H1 (cell line): ENCODE results near the gene SLC39A11. TPM values are rescaled to one million over a fixed set of nuclear protein-coding genes. Genes with fewer than 3 reads are reported as not detected.

ENCODE experiments used
- ATF2 ChIP-seq: IDR thresholded peaks from 2 replicates; pipeline ENCODE4 v1.6.1; 2012; ENCODE audit warnings: low read length, inconsistent platforms
- CHD2 ChIP-seq: IDR thresholded peaks from 2 replicates; pipeline ENCODE4 v1.6.1; 2012; ENCODE audit warnings: low read length, improper control_type of control experiment
- EP300 ChIP-seq, 2 experiments: IDR thresholded peaks; 1 replicate in 1 of 2; 2 replicates in 1 of 2; pipeline ENCODE4 v1.6.1; 2011 to 2012; ENCODE audit warnings: low read depth in 2 of 2, low read length in 2 of 2, mild to moderate bottlenecking in 2 of 2, borderline replicate concordance in 1 of 2, inconsistent platforms in 1 of 2, moderate library complexity in 1 of 2
- GTF2F1 ChIP-seq: IDR thresholded peaks from 2 replicates; pipeline ENCODE4 v1.6.1; 2012; ENCODE audit warnings: low read depth, low read length, improper control_type of control experiment, borderline replicate concordance
- MAFK ChIP-seq: IDR thresholded peaks from 2 replicates; pipeline ENCODE4 v1.6.1; 2012; ENCODE audit warnings: low read depth, mild to moderate bottlenecking, improper control_type of control experiment, low read length
- NRF1 ChIP-seq: IDR thresholded peaks from 2 replicates; pipeline ENCODE4 v1.6.1; 2011; ENCODE audit warnings: mild to moderate bottlenecking, low read depth, low read length, improper control_type of control experiment
- RFX5 ChIP-seq: IDR thresholded peaks from 2 replicates; pipeline ENCODE4 v1.6.1; 2011; ENCODE audit warnings: low read depth, low read length, improper control_type of control experiment, borderline replicate concordance
- SUZ12 ChIP-seq: fragments of 200-600 bp; sonication (generic); IDR thresholded peaks from 2 replicates; pipeline ENCODE4 v1.6.1; 2012; ENCODE audit warnings: mild to moderate bottlenecking, inconsistent platforms, low read length, moderate library complexity, mixed read lengths
- USF2 ChIP-seq: IDR thresholded peaks from 2 replicates; pipeline ENCODE4 v1.6.1; 2011; ENCODE audit warnings: low read length, improper control_type of control experiment
- polyA plus RNA-seq, 7 experiments: library from polyadenylated mRNA; depleted of rRNA in 3 of 7; stranded (reverse) in 5 of 7; unstranded in 2 of 7; fragments of >200 nt in 5 of 7; fragments of 200-250 nt in 2 of 7; gene quantifications; 1 replicate in 5 of 7; 2 replicates in 1 of 7; 4 replicates in 1 of 7; pipeline versions ENCODE4 v1.2.1 to v1.2.3, GENCODE V29; 2011 to 2013; ENCODE audit warnings: missing spikeins in 2 of 7, mixed read lengths in 2 of 7
- total RNA-seq: library from RNA; stranded (reverse); fragmentation: NEBNext Ultra II Directional; extraction: Animal tissue kit (Norgen Biotek cat#: 25700); gene quantifications from 2 replicates; pipeline ENCODE4 v1.2.1, GENCODE V29; 2021

Gene SLC39A11
- total and polyA plus RNA-seq, 2 of the 8 experiments (the other 6 are each of a cell fraction or from before 2014, with no cell fraction given): 12.2 to 19.6 TPM

DNA sequence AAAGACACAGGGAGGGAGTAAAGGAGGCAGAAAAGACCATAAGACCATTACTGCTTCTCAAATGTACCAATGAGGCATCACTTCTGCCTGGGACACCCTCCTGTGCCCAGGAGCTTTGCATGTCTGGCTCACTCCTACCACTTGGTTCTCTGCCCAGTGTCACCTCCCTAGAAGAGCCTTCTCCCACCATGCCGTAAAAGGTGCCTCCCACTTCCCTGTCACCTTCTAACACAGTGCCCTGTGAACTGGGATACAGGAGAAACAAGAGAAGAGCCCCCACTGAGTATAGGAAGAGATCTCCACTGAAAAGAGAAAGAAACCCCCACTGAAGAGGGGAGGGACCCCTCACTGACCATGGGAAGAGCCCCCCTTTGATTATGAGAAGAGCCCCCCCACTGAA lies 486.9 kb downstream of the SLC39A11 start (continued):
- TF ChIP-seq ATF2: no peak
- TF ChIP-seq USF2: no peak
- no peak for TF ChIP-seq EP300 (IDR thresholded peaks at IDR 0.05; ENCODE audit: borderline replicate concordance in 1 of 2, low read depth in 2 of 2, low read length in 2 of 2)
- TF ChIP-seq MAFK: no peak
- no peak for TF ChIP-seq SUZ12
- TF ChIP-seq NRF1: no peak
- TF ChIP-seq CHD2: no peak
- no peak for TF ChIP-seq GTF2F1
- no peak for TF ChIP-seq RFX5
- TF ChIP-seq, all 59 proteins: peak for 0
